Astrocyte of the spinal cord (primary cell): Measurements from ENCODE around the gene FXYD4.

Source experiments
- DNase-seq: peaks from one replicate; pipeline ENCODE4 v3.0.0; 2011; ENCODE audit warnings: low read depth, low spot score
- H3K4me3 ChIP-seq: 2 replicates; pipeline ENCODE4 v1.5.1; 2011; ENCODE audit warnings: low read depth, mild to moderate bottlenecking, low read length, moderate library complexity
- CTCF ChIP-seq: IDR thresholded peaks from 2 replicates; pipeline ENCODE4 v1.5.1; 2012; ENCODE audit warnings: low read depth, mild to moderate bottlenecking, low read length, inconsistent platforms
- in situ Hi-C: cut with HindIII; loops from 2 replicates; pipeline ENCODE4 v1.10.0; 2017; ENCODE audit warnings: low sequenced_read_pairs

Gene FXYD4

GRCh38 chr10:43374194-43374593, 2.8 kb downstream of the FXYD4 start:
- no peak for TF ChIP-seq CTCF
- in situ Hi-C loops: no loop called here

DNA sequence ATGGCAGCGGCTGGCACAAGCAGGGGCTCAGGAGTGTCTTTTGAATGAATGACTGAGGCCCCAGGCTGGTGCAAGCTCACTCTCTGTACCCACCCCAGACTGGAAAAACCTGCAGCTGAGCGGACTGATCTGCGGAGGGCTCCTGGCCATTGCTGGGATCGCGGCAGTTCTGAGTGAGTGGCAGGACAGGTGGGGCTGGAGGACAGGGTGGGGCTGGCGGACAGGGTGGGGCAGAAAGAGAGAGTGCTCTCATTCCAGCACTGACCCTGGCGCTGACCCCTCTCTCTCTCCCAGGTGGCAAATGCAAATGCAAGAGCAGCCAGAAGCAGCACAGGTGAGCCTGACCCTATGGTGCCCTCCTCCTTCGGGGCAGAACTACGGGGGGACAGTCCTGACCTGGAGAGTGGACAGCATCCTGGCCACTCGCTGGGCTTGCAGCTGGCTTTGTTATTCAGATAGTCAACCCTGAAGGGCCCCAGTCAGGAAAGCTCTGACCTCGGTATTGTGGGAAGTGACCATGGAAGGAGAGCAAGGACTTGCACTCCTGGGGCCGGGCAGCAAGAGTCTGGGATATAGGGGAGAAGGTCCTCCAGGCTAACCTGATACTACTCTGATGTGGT, 4.1 kb downstream of the FXYD4 start:
- no peak for TF ChIP-seq CTCF
- in situ Hi-C loops: no loop called here
- no peak overlapping the region for H3K4me3 ChIP-seq
- no peak for DNase-seq

More at GRCh38 chr10:43374194-43374593, 2.8 kb downstream of the FXYD4 start:
- no peak overlapping the region for H3K4me3 ChIP-seq
- no peak for DNase-seq

- TF ChIP-seq CTCF: no peak
- DNase-seq: no peak
- H3K4me3 ChIP-seq: no peak overlapping the region
- in situ Hi-C loops: no loop called here
Measured at GRCh38 chr10:43376046-43376635, 4.7 kb downstream of the FXYD4 start.

DNA sequence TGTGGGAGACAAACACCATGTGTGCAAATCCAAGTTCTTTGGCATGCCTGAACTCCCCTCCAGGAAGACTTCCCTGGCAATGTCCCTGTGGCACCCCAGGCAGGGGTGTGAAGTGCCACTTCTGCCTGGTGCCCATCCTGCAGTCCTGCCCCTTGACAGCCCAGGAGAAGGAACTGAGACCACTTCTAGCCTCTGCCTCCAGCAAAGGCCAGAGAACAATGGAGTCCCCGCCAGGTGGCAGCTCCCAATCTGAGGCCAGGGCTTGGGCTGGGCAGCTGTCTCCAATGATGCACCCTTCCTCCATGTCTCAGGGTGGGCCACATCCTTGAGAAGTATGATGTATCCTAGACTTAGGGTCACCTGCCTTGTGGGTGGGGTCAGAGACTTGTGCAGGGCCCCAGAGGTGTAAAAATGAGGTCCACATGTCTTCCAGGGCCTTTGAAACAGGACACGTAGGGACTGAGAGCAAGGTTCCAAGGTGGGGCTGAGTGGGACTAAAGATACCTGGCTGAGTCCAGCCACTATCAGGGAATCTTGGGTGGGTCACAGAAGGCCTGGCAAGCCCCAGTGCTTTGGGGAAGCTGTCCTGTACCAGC, 5.5 kb downstream of the FXYD4 start:
- no peak for DNase-seq
- TF ChIP-seq CTCF: no peak
- H3K4me3 ChIP-seq: no peak overlapping the region
- in situ Hi-C loops: no loop called here

GRCh38 chr10:43377424-43377883, 6.0 kb downstream of the FXYD4 start:
- H3K4me3 ChIP-seq: no peak overlapping the region
- in situ Hi-C loops: no loop called here
- TF ChIP-seq CTCF: no peak
- no peak for DNase-seq

DNA sequence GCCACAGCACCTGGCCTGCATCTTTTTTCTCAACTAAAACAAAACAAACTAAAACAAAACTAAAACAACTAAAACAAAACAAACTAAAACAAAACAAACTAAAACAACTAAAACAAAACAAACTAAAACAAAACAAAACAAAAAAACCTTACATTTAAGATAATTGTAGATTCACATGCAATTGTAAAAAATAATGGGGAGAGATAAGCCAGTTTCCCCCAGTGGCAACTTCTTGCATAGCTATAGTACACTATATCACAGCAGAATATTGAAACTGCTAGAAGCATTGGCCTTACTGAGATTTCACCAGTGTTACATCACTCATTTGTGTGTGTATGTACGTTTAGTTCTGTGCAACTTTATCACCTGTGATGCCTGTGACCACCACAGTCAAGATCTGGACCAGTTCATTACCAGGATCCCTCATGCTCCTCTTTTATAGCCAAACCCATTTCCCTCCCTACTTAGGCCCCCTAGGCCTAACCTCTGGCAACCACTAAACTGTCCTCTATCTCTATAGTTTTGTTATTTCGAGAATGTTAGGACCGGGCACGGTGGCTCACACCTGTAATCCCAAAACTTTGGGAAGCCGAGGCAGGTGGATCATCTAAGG, 9.3 kb downstream of the FXYD4 start:
- H3K4me3 ChIP-seq: no peak overlapping the region
- peak; percentile 38 for DNase-seq
- no peak for TF ChIP-seq CTCF
- in situ Hi-C loops: no loop called here
